IgD-negative memory B cell (primary cell): ENCODE results near the gene HMGN3. TPM values are rescaled to one million over a fixed set of nuclear protein-coding genes. Genes with fewer than 3 reads are reported as not detected.

Experiments
- H3K27ac Mint-ChIP-seq, 3 donors: one replicate each; pipeline ENCODE4 v1.8.0; 2020 to 2022; ENCODE audit warnings: mild to moderate bottlenecking in 3 of 3, mixed read lengths in 3 of 3, moderate library complexity in 1 of 3
- H3K27me3 Mint-ChIP-seq: one replicate; pipeline ENCODE4 v1.8.0; 2021; ENCODE audit warnings: mixed read lengths
- H3K36me3 Mint-ChIP-seq: one replicate; pipeline ENCODE4 v1.8.0; 2020; ENCODE audit warnings: mild to moderate bottlenecking, mixed read lengths
- H3K4me1 Mint-ChIP-seq, 3 donors: one replicate each; pipeline ENCODE4 v1.8.0; 2020 to 2022; ENCODE audit warnings: mixed read lengths in 3 of 3, mild to moderate bottlenecking in 1 of 3
- H3K4me3 Mint-ChIP-seq, 4 donors: one replicate each; pipeline ENCODE4 v1.8.0; 2020 to 2022; ENCODE audit warnings: mild to moderate bottlenecking in 4 of 4, mixed read lengths in 4 of 4, moderate library complexity in 3 of 4
- H3K9me3 Mint-ChIP-seq, 3 donors: one replicate each; pipeline ENCODE4 v1.8.0; 2020 to 2021; ENCODE audit warnings: mixed read lengths in 3 of 3, mild to moderate bottlenecking in 1 of 3
- polyA plus RNA-seq: library from polyadenylated mRNA; unstranded; fragments of 300-500 nt; fragmentation: Illumina TruSeq; gene quantifications from one replicate; pipeline ENCODE4 v1.2.3, GENCODE V29; 2021

The HMGN3 gene
- polyA plus RNA-seq, 1 donor from 2014 or later: 87.8 TPM

- H3K36me3 Mint-ChIP-seq: no peaks in the 10 kb centered on the region
- H3K4me3 Mint-ChIP-seq: no peak overlapping the region
- H3K9me3 Mint-ChIP-seq: no peaks in the 10 kb centered on the region
- H3K27me3 Mint-ChIP-seq: no peaks in the 10 kb centered on the region
- no peak overlapping the region for H3K27ac Mint-ChIP-seq
- peaks cover 6 to 12% (median 7%) of the 10 kb centered on the region in 3 donors for H3K4me1 Mint-ChIP-seq
Observed at GRCh38 chr6:79246891-79247290, 12.4 kb upstream of the HMGN3 start.

GRCh38 chr6:79241228-79241627 lies 6.7 kb upstream of the HMGN3 start:
- Mint-ChIP-seq H3K4me1 (peaks cover 0 to 4% (median 0%) of the 10 kb centered on the region in 3 donors), H3K27ac (no peak overlapping the region), H3K36me3 (peaks cover 1% of the 10 kb centered on the region), H3K27me3 (no peaks in the 10 kb centered on the region), H3K4me3 (no peak overlapping the region), H3K9me3 (no peaks in the 10 kb centered on the region)

GRCh38 chr6:79240509-79240908 lies 6.0 kb upstream of the HMGN3 start:
- Mint-ChIP-seq H3K36me3 (peaks cover 1% of the 10 kb centered on the region), H3K9me3 (no peaks in the 10 kb centered on the region), H3K27me3 (no peaks in the 10 kb centered on the region), H3K4me1 (peaks cover 0 to 4% (median 0%) of the 10 kb centered on the region in 3 donors), H3K4me3 (no peak overlapping the region), H3K27ac (no peak overlapping the region)

GRCh38 chr6:79239536-79240168 lies 5.2 kb upstream of the HMGN3 start:
- Mint-ChIP-seq H3K27me3 (no peaks in the 10 kb centered on the region), H3K27ac (no peak overlapping the region), H3K9me3 (no peaks in the 10 kb centered on the region), H3K4me1 (peaks cover 3 to 6% (median 3%) of the 10 kb centered on the region in 3 donors), H3K4me3 (no peak overlapping the region), H3K36me3 (peaks cover 1% of the 10 kb centered on the region)

- Mint-ChIP-seq H3K27me3 (no peaks in the 10 kb centered on the region), H3K4me3 (peak overlapping the region in 2 of 4 donors; percentile 5 to 13), H3K27ac (no peak overlapping the region), H3K36me3 (peaks cover 1% of the 10 kb centered on the region), H3K9me3 (no peaks in the 10 kb centered on the region), H3K4me1 (peaks cover 4 to 10% (median 6%) of the 10 kb centered on the region in 3 donors)
Observed at GRCh38 chr6:79238919-79239318, 4.4 kb upstream of the HMGN3 start.

- Mint-ChIP-seq H3K9me3 (no peaks in the 10 kb centered on the region), H3K36me3 (peaks cover 1% of the 10 kb centered on the region), H3K27ac (no peak overlapping the region), H3K4me1 (peaks cover 4 to 15% (median 8%) of the 10 kb centered on the region in 3 donors), H3K27me3 (no peaks in the 10 kb centered on the region), H3K4me3 (no peak overlapping the region)
Observed at GRCh38 chr6:79236711-79237110, 2.2 kb upstream of the HMGN3 start.

GRCh38 chr6:79233611-79234149 lies 802 bp downstream of the HMGN3 start:
- Mint-ChIP-seq H3K9me3 (no peaks in the 10 kb centered on the region), H3K4me1 (peaks cover 8 to 21% (median 11%) of the 10 kb centered on the region in 3 donors), H3K4me3 (peak overlapping the region; percentile 87 to 100 (median 98)), H3K27me3 (no peaks in the 10 kb centered on the region), H3K27ac (peak overlapping the region; percentile 84 to 97 (median 95)), H3K36me3 (peaks cover 5% of the 10 kb centered on the region)

- Mint-ChIP-seq H3K4me3 (peak overlapping the region; percentile 87 to 100 (median 98)), H3K27ac (peak overlapping the region in 2 of 3 donors; percentile 95 to 97)
Observed at GRCh38 chr6:79232696-79233462, 1.6 kb downstream of the HMGN3 start.

GRCh38 chr6:79231666-79232065 lies 2.8 kb downstream of the HMGN3 start:
- H3K4me1 Mint-ChIP-seq: peaks cover 9 to 29% (median 11%) of the 10 kb centered on the region in 3 donors
- H3K27ac Mint-ChIP-seq: no peak overlapping the region
- H3K27me3 Mint-ChIP-seq: no peaks in the 10 kb centered on the region
- no peaks in the 10 kb centered on the region for H3K9me3 Mint-ChIP-seq
- peaks cover 9% of the 10 kb centered on the region for H3K36me3 Mint-ChIP-seq
- H3K4me3 Mint-ChIP-seq: peak overlapping the region in 1 of 4 donors; percentile 84

More at GRCh38 chr6:79232696-79233462, 1.6 kb downstream of the HMGN3 start:
- no peaks in the 10 kb centered on the region for H3K27me3 Mint-ChIP-seq
- H3K9me3 Mint-ChIP-seq: no peaks in the 10 kb centered on the region
- H3K36me3 Mint-ChIP-seq: peaks cover 7% of the 10 kb centered on the region
- H3K4me1 Mint-ChIP-seq: peaks cover 9 to 24% (median 11%) of the 10 kb centered on the region in 3 donors

GRCh38 chr6:79231101-79231500 lies 3.4 kb downstream of the HMGN3 start:
- Mint-ChIP-seq H3K4me1 (peaks cover 9 to 29% (median 11%) of the 10 kb centered on the region in 3 donors), H3K4me3 (no peak overlapping the region), H3K27me3 (no peaks in the 10 kb centered on the region), H3K9me3 (no peaks in the 10 kb centered on the region), H3K36me3 (peaks cover 9% of the 10 kb centered on the region), H3K27ac (no peak overlapping the region)

GRCh38 chr6:79230149-79230548 lies 4.3 kb downstream of the HMGN3 start:
- Mint-ChIP-seq H3K27ac (no peak overlapping the region), H3K9me3 (no peaks in the 10 kb centered on the region), H3K4me1 (peaks cover 9 to 29% (median 11%) of the 10 kb centered on the region in 3 donors), H3K27me3 (no peaks in the 10 kb centered on the region), H3K36me3 (peaks cover 9% of the 10 kb centered on the region), H3K4me3 (peak overlapping the region in 1 of 4 donors; percentile 5)

- H3K27ac Mint-ChIP-seq: no peak overlapping the region
- peaks cover 15% of the 10 kb centered on the region for H3K36me3 Mint-ChIP-seq
- H3K4me3 Mint-ChIP-seq: no peak overlapping the region
- H3K4me1 Mint-ChIP-seq: peaks cover 8 to 17% (median 9%) of the 10 kb centered on the region in 3 donors
- no peaks in the 10 kb centered on the region for H3K9me3 Mint-ChIP-seq
- H3K27me3 Mint-ChIP-seq: no peaks in the 10 kb centered on the region
Observed at GRCh38 chr6:79227445-79227844, 7.0 kb downstream of the HMGN3 start.

GRCh38 chr6:79226660-79227059 lies 7.8 kb downstream of the HMGN3 start:
- Mint-ChIP-seq H3K9me3 (no peaks in the 10 kb centered on the region), H3K4me1 (peaks cover 7 to 14% (median 8%) of the 10 kb centered on the region in 3 donors), H3K4me3 (no peak overlapping the region), H3K36me3 (peaks cover 15% of the 10 kb centered on the region), H3K27me3 (no peaks in the 10 kb centered on the region), H3K27ac (no peak overlapping the region)

- Mint-ChIP-seq H3K27me3 (no peaks in the 10 kb centered on the region), H3K4me1 (peaks cover 1 to 8% (median 4%) of the 10 kb centered on the region in 3 donors), H3K9me3 (no peaks in the 10 kb centered on the region), H3K36me3 (peaks cover 15% of the 10 kb centered on the region), H3K27ac (no peak overlapping the region), H3K4me3 (no peak overlapping the region)
Observed at GRCh38 chr6:79225717-79226599, 8.5 kb downstream of the HMGN3 start.
